HCT116 (cell line): ENCODE results near the gene SFXN2. TPM values are rescaled to one million over a fixed set of nuclear protein-coding genes. Genes with fewer than 3 reads are reported as not detected.

ENCODE experiments used
- ATAC-seq: fragments of 200-7000 bp; cut with Tn5 transposase; 2 replicates; pipeline ENCODE4 v1.9.1; 2020; ENCODE audit warnings: mild to moderate bottlenecking, moderate library complexity
- BruUV-seq: library from RNA; stranded (reverse); fragments of 400-500 nt; replicated peaks from 2 replicates; lab custom pipeline; 2021; lab: Mats Ljungman, UMichigan
- CTCF ChIA-PET: fragments of 300-600 bp; sonication (Branson Sonifier 250); formaldehyde crosslinking; loops from one replicate; lab custom pipeline; 2021; ENCODE audit warnings: antibody characterized with exemption; lab: Charles Lee
- POLR2A ChIA-PET: fragments of 300-600, 350-600 bp; sonication (Branson Sonifier 250); formaldehyde crosslinking; loops from one replicate; lab custom pipeline; 2021; ENCODE audit warnings: antibody characterized with exemption; lab: Charles Lee
- RAD21 ChIA-PET, 2 experiments: fragments of 300-600 bp; sonication (Branson Sonifier 250); formaldehyde crosslinking; loops; one replicate each; lab custom pipeline; 2023; ENCODE audit warnings: low total read pairs in 2 of 2; ENCODE audit not compliant: uncharacterized antibody in 2 of 2, unreplicated experiment in 2 of 2, low non-redundant PET in 1 of 2; lab: Charles Lee
- DNase-seq: peaks from one replicate; pipeline ENCODE4 v3.0.0-alpha.2; 2010; ENCODE audit warnings: low read depth, low spot score
- H2AFZ ChIP-seq: fragments of 200-600 bp; shearing (Covaris generic), sonication (generic); 2 replicates; pipeline ENCODE4 v1.6.1; 2017; ENCODE audit warnings: low read depth, mixed run types, mixed read lengths, antibody characterized with exemption, low read length; ENCODE audit not compliant: poor library complexity, severe bottlenecking
- H3K27ac ChIP-seq: 2 replicates; pipeline ENCODE4 v1.5.1; 2012; ENCODE audit warnings: low read depth, low read length
- H3K27me3 ChIP-seq: fragments of 200-600 bp; sonication (generic); 2 replicates; pipeline ENCODE4 v1.6.1; 2016; ENCODE audit warnings: mixed run types, low read length, mixed read lengths; ENCODE audit not compliant: insufficient read depth
- H3K36me3 ChIP-seq, 2 experiments: fragments of 200-500 bp in 1 of 2; fragments of 200-600 bp in 1 of 2; sonication (Bioruptor generic) in 1 of 2; sonication (generic) in 1 of 2; 2 replicates each; pipeline versions ENCODE4 v1.5.1 to v1.6.1; 2014 to 2016; ENCODE audit warnings: low read length in 2 of 2, inconsistent platforms in 1 of 2, mixed read lengths in 1 of 2, mixed run types in 1 of 2; ENCODE audit not compliant: insufficient read depth in 2 of 2, control insufficient read depth in 1 of 2
- H3K4me1 ChIP-seq, 2 experiments: fragments of 200-600 bp in 1 of 2; sonication (generic) in 1 of 2; 2 replicates each; pipeline versions ENCODE4 v1.5.1 to v1.6.1; 2012 to 2017; ENCODE audit warnings: low read length in 2 of 2, inconsistent platforms in 1 of 2, mild to moderate bottlenecking in 1 of 2, mixed read lengths in 1 of 2, mixed run types in 1 of 2, moderate library complexity in 1 of 2; ENCODE audit not compliant: insufficient read depth in 2 of 2, control insufficient read depth in 1 of 2
- H3K4me2 ChIP-seq: fragments of 200-600 bp; sonication (generic); 2 replicates; pipeline ENCODE4 v1.6.1; 2017; ENCODE audit warnings: mixed run types, low read length, mixed read lengths
- H3K4me3 ChIP-seq, 2 experiments: fragments of 200-600 bp in 1 of 2; sonication (generic) in 1 of 2; replicated peaks in 1 of 2; 2 replicates each; pipeline ENCODE4 v1.5.1; 2011 to 2016; ENCODE audit warnings: low read length in 2 of 2, control low read depth in 1 of 2, low read depth in 1 of 2, mild to moderate bottlenecking in 1 of 2, mixed read lengths in 1 of 2, mixed run types in 1 of 2
- H3K79me2 ChIP-seq: fragments of 200-600 bp; sonication (generic); 2 replicates; pipeline ENCODE4 v1.6.1; 2017; ENCODE audit warnings: mild to moderate bottlenecking, mixed run types, low read length, moderate library complexity, mixed read lengths; ENCODE audit not compliant: insufficient read depth
- H3K9ac ChIP-seq: fragments of 200-600 bp; sonication (generic); 2 replicates; pipeline ENCODE4 v1.6.1; 2016; ENCODE audit warnings: low read length, mixed read lengths
- H3K9me2 ChIP-seq: fragments of 200-600 bp; sonication (generic), shearing (Covaris generic); 2 replicates; pipeline ENCODE4 v1.6.1; 2017; ENCODE audit warnings: mixed run types, mild to moderate bottlenecking, moderate library complexity; ENCODE audit not compliant: insufficient read depth
- H3K9me3 ChIP-seq, 2 experiments: fragments of 200-500 bp in 1 of 2; fragments of 200-600 bp in 1 of 2; sonication (Bioruptor generic) in 1 of 2; sonication (generic) in 1 of 2; 2 replicates each; pipeline ENCODE4 v1.6.1; 2014 to 2017; ENCODE audit warnings: low read length in 2 of 2, mixed read lengths in 2 of 2, inconsistent platforms in 1 of 2, low read depth in 1 of 2, mild to moderate bottlenecking in 1 of 2, mixed run types in 1 of 2, moderate library complexity in 1 of 2; ENCODE audit not compliant: control insufficient read depth in 1 of 2, insufficient read depth in 1 of 2
- H4K20me1 ChIP-seq: fragments of 200-600 bp; sonication (generic), shearing (Covaris generic); 2 replicates; pipeline ENCODE4 v1.6.1; 2017; ENCODE audit warnings: mixed run types, mild to moderate bottlenecking, moderate library complexity; ENCODE audit not compliant: insufficient read depth
- ATF3 ChIP-seq: IDR thresholded peaks from 2 replicates; pipeline ENCODE4 v1.6.1; 2012
- CBX3 ChIP-seq: IDR thresholded peaks from 2 replicates; pipeline ENCODE4 v1.6.1; 2012; ENCODE audit warnings: low read depth
- EGR1 ChIP-seq: IDR thresholded peaks from 2 replicates; pipeline ENCODE4 v1.6.1; 2012; ENCODE audit warnings: low read depth
- MAX ChIP-seq: IDR thresholded peaks from 2 replicates; pipeline ENCODE4 v1.6.1; 2012
- RAD21 ChIP-seq: IDR thresholded peaks from 2 replicates; pipeline ENCODE4 v1.6.1; 2012; ENCODE audit warnings: low read depth, mild to moderate bottlenecking
- SP1 ChIP-seq: IDR thresholded peaks from 2 replicates; pipeline ENCODE4 v1.6.1; 2012; ENCODE audit warnings: low read depth
- TCF7L2 ChIP-seq: IDR thresholded peaks from 2 replicates; pipeline ENCODE4 v1.7.0; 2011; ENCODE audit warnings: borderline replicate concordance, inconsistent platforms; ENCODE audit not compliant: insufficient read depth, insufficient read length; ENCODE audit errors: extremely low read depth
- ZBTB33 ChIP-seq: IDR thresholded peaks from 2 replicates; pipeline ENCODE4 v1.6.1; 2011; ENCODE audit warnings: mild to moderate bottlenecking, low read length, moderate library complexity; ENCODE audit not compliant: insufficient replicate concordance; ENCODE audit errors: extremely low read depth
- ZFX ChIP-seq: fragments of 450-650 bp; IDR thresholded peaks from 2 replicates; pipeline ENCODE4 v1.6.1; 2017
- ZNF274 ChIP-seq: fragments of 200-500 bp; sonication (Bioruptor generic); IDR thresholded peaks from 2 replicates; pipeline ENCODE4 v1.6.1; 2014; ENCODE audit warnings: mild to moderate bottlenecking, low read depth, low read length, inconsistent platforms
- intact Hi-C: fragments of 100-400 bp; cut with micrococcal nuclease; formaldehyde crosslinking; loops from 2 replicates; pipeline ENCODE4 v1.10.0; 2022
- total RNA-seq: library from RNA; stranded (reverse); gene quantifications from one replicate; pipeline ENCODE4 v1.2.1, GENCODE V29; 2021; ENCODE audit not compliant: unreplicated experiment

SFXN2 gene
- total RNA-seq, 1 experiment from 2014 or later, result 22.9 TPM

- TF ChIP-seq RAD21 (no peak), CBX3 (no peak), TCF7L2 (no peak)
- Histone ChIP-seq H3K4me2 (no peak overlapping the region), H3K27me3 (no peaks in the 10 kb centered on the region), H4K20me1 (no peaks in the 10 kb centered on the region), H3K9me2 (no peaks in the 10 kb centered on the region), H3K36me3 (no peaks in the 10 kb centered on the region), H3K9ac (no peak overlapping the region), H3K4me3 (no peak overlapping the region), H3K79me2 (no peaks in the 10 kb centered on the region), H2AFZ (no peak overlapping the region), H3K27ac (no peak overlapping the region), H3K4me1 (peaks cover 0 to 4% of the 10 kb centered on the region in 2 experiments; a peak in 1 of 4 replicates), H3K9me3 (no peaks in the 10 kb centered on the region)
- no peak for ATAC-seq
- ChIA-PET CTCF (no interaction called here), RAD21 (no interaction called here), POLR2A (no interaction called here)
- DNase-seq, result no peak
- no TSS peak for BruUV-seq
- intact Hi-C loops, result no loop called here
Measured at GRCh38 chr10:102761981-102762380, 47.5 kb downstream of the SFXN2 start.

GRCh38 chr10:102762401-102763015, 48.1 kb downstream of the SFXN2 start:
- H3K9me3 ChIP-seq, result no peaks in the 10 kb centered on the region
- ChIA-PET CTCF (no interaction called here), POLR2A (interaction anchor here (1.5 kb wide), 1 partner anchor 19 kb away, joined by 3 read pairs; the partner anchor contains the start of gene WBP1L), RAD21 (no interaction called here)
- H3K27ac ChIP-seq, result no peak overlapping the region
- intact Hi-C loops, result no loop called here
- no peaks in the 10 kb centered on the region for H3K36me3 ChIP-seq
- H4K20me1 ChIP-seq, result no peaks in the 10 kb centered on the region
- H3K4me3 ChIP-seq, result no peak overlapping the region
- no TSS peak for BruUV-seq
- H3K9ac ChIP-seq, result no peak overlapping the region
- H3K4me2 ChIP-seq, result no peak overlapping the region
- DNase-seq (no peak), ATAC-seq (no peak)
- H3K79me2 ChIP-seq, result no peaks in the 10 kb centered on the region
- TF ChIP-seq ZNF274 (no peak), TCF7L2 (no peak), SP1 (no peak), ATF3 (no peak), MAX (no peak), ZFX (no peak), EGR1 (no peak), ZBTB33 (no peak), RAD21 (no peak)
- peaks cover 0 to 7% of the 10 kb centered on the region in 2 experiments; a peak in 1 of 4 replicates for H3K4me1 ChIP-seq
- H3K27me3 ChIP-seq, result no peaks in the 10 kb centered on the region
- no peak overlapping the region for H2AFZ ChIP-seq
- no peaks in the 10 kb centered on the region for H3K9me2 ChIP-seq
